GM12878 (cell line): ENCODE data around the gene IFT81. TPM values are rescaled to one million over a fixed set of nuclear protein-coding genes. Genes with fewer than 3 reads are reported as not detected.

Source experiments
- ATAC-seq: fragments of 200-7000 bp; cut with Tn5 transposase; 3 replicates; pipeline ENCODE4 v1.9.1; 2020; ENCODE audit warnings: mild to moderate bottlenecking, moderate library complexity
- BruUV-seq: library from RNA; stranded (reverse); fragments of 400-500 nt; replicated peaks from 2 replicates; lab custom pipeline; 2021; lab: Mats Ljungman, UMichigan
- CTCF ChIA-PET: fragments of 300-600 bp; sonication (Branson Sonifier 250); formaldehyde crosslinking; extraction: SDS; loops from one replicate; lab custom pipeline; 2021; ENCODE audit warnings: inconsistent platforms; lab: Yijun Ruan, JAX
- POLR2A ChIA-PET: fragments of 350-600 bp; formaldehyde crosslinking; extraction: SDS; loops from one replicate; lab custom pipeline; 2021; ENCODE audit warnings: inconsistent platforms; lab: Charles Lee
- RAD21 ChIA-PET: fragments of 300-600 bp; sonication (Branson Sonifier 250); formaldehyde crosslinking; loops from one replicate; lab custom pipeline; 2023; ENCODE audit warnings: antibody characterized with exemption; ENCODE audit not compliant: unreplicated experiment; lab: Charles Lee
- SMC1A ChIA-PET: fragments of 300-600 bp; sonication (Branson Sonifier 250); formaldehyde crosslinking; loops from one replicate; lab custom pipeline; 2023; ENCODE audit not compliant: unreplicated experiment, uncharacterized antibody; lab: Charles Lee
- DNase-seq: peaks from one replicate; pipeline ENCODE4 v3.0.0-alpha.2; 2011; ENCODE audit warnings: low read depth, low spot score
- FAIRE-seq: peaks from 3 replicates; lab custom pipeline; 2011; peaks lifted over from hg19 to GRCh38; lab: Jason Lieb, UNC
- H2AFZ ChIP-seq: 2 replicates; pipeline ENCODE4 v1.6.0; 2011; ENCODE audit warnings: low read depth, low read length, control low read depth; ENCODE audit not compliant: control insufficient read depth
- H3K27ac ChIP-seq: 2 replicates; pipeline ENCODE4 v1.5.1; 2011; ENCODE audit warnings: control low read depth; ENCODE audit not compliant: control insufficient read depth, insufficient read depth
- H3K27me3 ChIP-seq, 2 experiments: replicated peaks in 1 of 2; 2 replicates each; pipeline versions ENCODE4 v1.6.0 to v1.6.1; 2011; ENCODE audit warnings: low read length in 1 of 2; ENCODE audit not compliant: control insufficient read depth in 2 of 2, insufficient read depth in 2 of 2
- H3K36me3 ChIP-seq, 2 experiments: 2 replicates each; pipeline ENCODE4 v1.5.1; 2011; ENCODE audit warnings: low read length in 1 of 2; ENCODE audit not compliant: control insufficient read depth in 2 of 2, insufficient read depth in 2 of 2
- H3K4me1 ChIP-seq: 2 replicates; pipeline ENCODE4 v1.6.1; 2011; ENCODE audit warnings: mild to moderate bottlenecking, low read length, moderate library complexity, mixed read lengths; ENCODE audit not compliant: control insufficient read depth, insufficient read depth
- H3K4me2 ChIP-seq: 2 replicates; pipeline ENCODE4 v1.6.0; 2011; ENCODE audit warnings: control low read depth; ENCODE audit not compliant: control insufficient read depth, insufficient read depth
- H3K4me3 ChIP-seq: fragments of 200-600 bp; sonication (generic); 2 replicates; pipeline ENCODE4 v1.5.1; 2016
- H3K79me2 ChIP-seq: 2 replicates; pipeline ENCODE4 v1.6.0; 2011; ENCODE audit warnings: low read length; ENCODE audit not compliant: control insufficient read depth, insufficient read depth
- H3K9ac ChIP-seq: 2 replicates; pipeline ENCODE4 v1.8.0; 2011; ENCODE audit warnings: low read length, control low read depth, mixed read lengths; ENCODE audit not compliant: control insufficient read depth, insufficient read depth
- H3K9me3 ChIP-seq: replicated peaks from 3 replicates; pipeline ENCODE4 v1.5.1; 2011; ENCODE audit warnings: mild to moderate bottlenecking, low read length; ENCODE audit not compliant: control insufficient read depth, insufficient read depth
- H4K20me1 ChIP-seq: 2 replicates; pipeline ENCODE4 v1.6.0; 2011; ENCODE audit not compliant: control insufficient read depth, insufficient read depth
- BCL11A ChIP-seq: IDR thresholded peaks from 2 replicates; pipeline ENCODE4 v1.6.1; 2011; ENCODE audit warnings: low read depth, low read length
- ETV6 ChIP-seq, 2 experiments: fragments of 450-650 bp in 1 of 2; IDR thresholded peaks in 1 of 2; conservative IDR thresholded peaks in 1 of 2; 2 replicates each; pipeline ENCODE4 v1.6.1; 2014; ENCODE audit warnings: antibody characterized with exemption in 1 of 2, borderline replicate concordance in 1 of 2, low read depth in 1 of 2, mild to moderate bottlenecking in 1 of 2, moderate library complexity in 1 of 2
- GABPA ChIP-seq: IDR thresholded peaks from 2 replicates; pipeline ENCODE4 v1.6.1; 2014; ENCODE audit warnings: antibody characterized with exemption, low read depth, mild to moderate bottlenecking, inconsistent platforms
- KLF5 ChIP-seq: fragments of 450-650 bp; IDR thresholded peaks from 2 replicates; pipeline ENCODE4 v1.6.1; 2014; ENCODE audit warnings: mild to moderate bottlenecking; ENCODE audit not compliant: partially characterized antibody
- LARP7 ChIP-seq: fragments of 450-650 bp; IDR thresholded peaks from 2 replicates; pipeline ENCODE4 v1.6.1; 2017; ENCODE audit warnings: mild to moderate bottlenecking
- RBBP5 ChIP-seq: fragments of 200-600 bp; sonication (generic); conservative IDR thresholded peaks from 2 replicates; pipeline ENCODE4 v1.6.1; 2016
- TCF3 ChIP-seq: IDR thresholded peaks from 2 replicates; pipeline ENCODE4 v1.6.1; 2012; ENCODE audit warnings: low read depth, mild to moderate bottlenecking, low read length, borderline replicate concordance; ENCODE audit not compliant: insufficient read depth
- WGBS: methylation state at CpG from one replicate; pipeline ENCODE4 v1.1.6; 2016; ENCODE audit warnings: low lambda C conversion rate; ENCODE audit not compliant: insufficient replicate concordance, insufficient coverage; ENCODE audit errors: missing lambda C conversion rate; 5-methylcytosine and 5-hydroxymethylcytosine counted together
- in situ Hi-C: fragments of 300-500 bp; cut with MboI; formaldehyde crosslinking; loops from 9 replicates; pipeline ENCODE4 v1.14.3; 2018; ENCODE audit warnings: mixed read lengths
- intact Hi-C: fragments of 100-400 bp; cut with micrococcal nuclease; formaldehyde crosslinking; loops from one replicate; pipeline ENCODE4 v1.14.2; 2022; ENCODE audit not compliant: unreplicated experiment
- polyA plus RNA-seq, 11 experiments: library from polyadenylated mRNA; depleted of rRNA in 4 of 11; unstranded in 6 of 11; stranded (reverse) in 5 of 11; fragments of >200 nt; fragmentation: Nextera tagmentation in 4 of 11; fragmentation: Illumina TruSeq in 1 of 11; extraction: Ambion mirVana in 4 of 11; extraction: Trizol in 1 of 11; gene quantifications; 1 replicate in 1 of 11; 2 replicates in 10 of 11; pipeline versions ENCODE4 v1.2.1 to v1.2.3, GENCODE V29; 2011 to 2016; ENCODE audit warnings: inconsistent platforms in 2 of 11, missing spikeins in 2 of 11, low read depth in 1 of 11
- total RNA-seq, 4 experiments: library from RNA; depleted of rRNA in 3 of 4; stranded (reverse); fragments of >200 nt in 3 of 4; fragmentation: Illumina TruSeq in 1 of 4; extraction: Trizol in 1 of 4; gene quantifications; 2 replicates each; pipeline versions ENCODE4 v1.2.1 to v1.2.3, GENCODE V29; 2013 to 2021
- TF ChIP-seq, protein P1 (sequence below): fragments of 450-650 bp; IDR thresholded peaks from 2 replicates; pipeline ENCODE4 v1.6.1; 2017; ENCODE audit warnings: antibody characterized with exemption, mild to moderate bottlenecking, moderate library complexity
- TF ChIP-seq, protein P2 (sequence below): IDR thresholded peaks from 2 replicates; pipeline ENCODE4 v1.6.1; 2012; ENCODE audit warnings: low read depth, low read length, improper control_type of control experiment
- TF ChIP-seq, protein P3 (sequence below): IDR thresholded peaks from 2 replicates; pipeline ENCODE4 v1.6.1; 2012; ENCODE audit warnings: low read length, inconsistent platforms
- TF ChIP-seq, protein P4 (sequence below): fragments of 450-650 bp; formaldehyde crosslinking; IDR thresholded peaks from 2 replicates; pipeline ENCODE4 v1.4.0; 2020; ENCODE audit warnings: mild to moderate bottlenecking, moderate library complexity
- TF ChIP-seq, protein P5 (sequence below), 3 experiments: IDR thresholded peaks in 2 of 3; conservative IDR thresholded peaks in 1 of 3; 2 replicates each; pipeline ENCODE4 v1.5.1; 2011; ENCODE audit warnings: low read depth in 3 of 3, low read length in 3 of 3, mild to moderate bottlenecking in 3 of 3, control low read depth in 2 of 3, moderate library complexity in 2 of 3, inconsistent platforms in 1 of 3, mixed read lengths in 1 of 3; ENCODE audit not compliant: control insufficient read depth in 2 of 3, insufficient read depth in 1 of 3; ENCODE audit errors: extremely low read depth in 1 of 3

IFT81 gene
- total and polyA plus RNA-seq, 10 of the 15 experiments (the other 5 are each of a cell fraction or from before 2014, with no cell fraction given): 4.1 to 9.9 (median 5.6) TPM

DNA sequence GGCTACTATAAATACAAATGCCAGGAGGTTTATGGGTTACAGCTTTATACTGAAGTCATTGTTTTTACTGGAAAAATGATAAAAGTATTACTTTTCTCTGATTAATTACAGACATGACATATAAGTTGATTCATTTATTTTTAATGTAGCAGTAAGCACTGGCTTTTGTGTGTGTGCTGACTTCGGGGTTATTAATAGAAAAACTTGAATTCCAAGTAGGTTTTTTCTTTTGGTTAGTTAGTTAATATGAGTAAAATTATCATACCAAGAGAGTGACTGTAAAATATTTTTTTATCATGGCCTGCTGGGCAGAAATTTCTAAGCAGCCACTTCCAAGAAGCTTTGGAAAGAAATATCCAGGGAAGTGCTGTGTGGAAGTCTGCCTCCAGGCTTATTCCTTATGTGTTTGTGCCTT, 56.4 kb downstream of the IFT81 start:
- FAIRE-seq (no peak), DNase-seq (no peak), ATAC-seq (no peak)
- no peak overlapping the region for H3K4me3 ChIP-seq
- intact Hi-C loops (no loop called here), in situ Hi-C loops (no loop called here)
- BruUV-seq: no TSS peak
- no peaks in the 10 kb centered on the region for H3K79me2 ChIP-seq
- H4K20me1 ChIP-seq: no peaks in the 10 kb centered on the region
- H3K4me1 ChIP-seq: no peaks in the 10 kb centered on the region
- POLR2A ChIA-PET: no interaction called here
- no peak overlapping the region for H3K9ac ChIP-seq
- H3K27ac ChIP-seq: no peak overlapping the region
- CTCF ChIA-PET: no interaction called here
- no peaks in the 10 kb centered on the region for H3K9me3 ChIP-seq
- RAD21 ChIA-PET: no interaction called here
- no peaks in the 10 kb centered on the region for H3K27me3 ChIP-seq
- 65% methylated on average over 1 of the region's 1 CpG for WGBS
- H3K36me3 ChIP-seq: no peaks in the 10 kb centered on the region
- SMC1A ChIA-PET: no interaction called here
- H2AFZ ChIP-seq: no peak overlapping the region
- H3K4me2 ChIP-seq: no peak overlapping the region
- TF ChIP-seq RBBP5 (no peak), TCF3 (no peak), KLF5 (no peak), GABPA (no peak), LARP7 (no peak), ETV6 (conservative IDR thresholded peaks at IDR 0.05 in 1 of 2, IDR thresholded peaks at IDR 0.05 in 1 of 2; ENCODE audit: borderline replicate concordance in 1 of 2, low read depth in 1 of 2) (no peak), BCL11A (no peak)
- TF ChIP-seq, protein P1, sequence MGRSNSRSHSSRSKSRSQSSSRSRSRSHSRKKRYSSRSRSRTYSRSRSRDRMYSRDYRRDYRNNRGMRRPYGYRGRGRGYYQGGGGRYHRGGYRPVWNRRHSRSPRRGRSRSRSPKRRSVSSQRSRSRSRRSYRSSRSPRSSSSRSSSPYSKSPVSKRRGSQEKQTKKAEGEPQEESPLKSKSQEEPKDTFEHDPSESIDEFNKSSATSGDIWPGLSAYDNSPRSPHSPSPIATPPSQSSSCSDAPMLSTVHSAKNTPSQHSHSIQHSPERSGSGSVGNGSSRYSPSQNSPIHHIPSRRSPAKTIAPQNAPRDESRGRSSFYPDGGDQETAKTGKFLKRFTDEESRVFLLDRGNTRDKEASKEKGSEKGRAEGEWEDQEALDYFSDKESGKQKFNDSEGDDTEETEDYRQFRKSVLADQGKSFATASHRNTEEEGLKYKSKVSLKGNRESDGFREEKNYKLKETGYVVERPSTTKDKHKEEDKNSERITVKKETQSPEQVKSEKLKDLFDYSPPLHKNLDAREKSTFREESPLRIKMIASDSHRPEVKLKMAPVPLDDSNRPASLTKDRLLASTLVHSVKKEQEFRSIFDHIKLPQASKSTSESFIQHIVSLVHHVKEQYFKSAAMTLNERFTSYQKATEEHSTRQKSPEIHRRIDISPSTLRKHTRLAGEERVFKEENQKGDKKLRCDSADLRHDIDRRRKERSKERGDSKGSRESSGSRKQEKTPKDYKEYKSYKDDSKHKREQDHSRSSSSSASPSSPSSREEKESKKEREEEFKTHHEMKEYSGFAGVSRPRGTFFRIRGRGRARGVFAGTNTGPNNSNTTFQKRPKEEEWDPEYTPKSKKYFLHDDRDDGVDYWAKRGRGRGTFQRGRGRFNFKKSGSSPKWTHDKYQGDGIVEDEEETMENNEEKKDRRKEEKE: no peak
- TF ChIP-seq, protein P2, sequence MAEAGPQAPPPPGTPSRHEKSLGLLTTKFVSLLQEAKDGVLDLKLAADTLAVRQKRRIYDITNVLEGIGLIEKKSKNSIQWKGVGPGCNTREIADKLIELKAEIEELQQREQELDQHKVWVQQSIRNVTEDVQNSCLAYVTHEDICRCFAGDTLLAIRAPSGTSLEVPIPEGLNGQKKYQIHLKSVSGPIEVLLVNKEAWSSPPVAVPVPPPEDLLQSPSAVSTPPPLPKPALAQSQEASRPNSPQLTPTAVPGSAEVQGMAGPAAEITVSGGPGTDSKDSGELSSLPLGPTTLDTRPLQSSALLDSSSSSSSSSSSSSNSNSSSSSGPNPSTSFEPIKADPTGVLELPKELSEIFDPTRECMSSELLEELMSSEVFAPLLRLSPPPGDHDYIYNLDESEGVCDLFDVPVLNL: no peak
- TF ChIP-seq, protein P3, sequence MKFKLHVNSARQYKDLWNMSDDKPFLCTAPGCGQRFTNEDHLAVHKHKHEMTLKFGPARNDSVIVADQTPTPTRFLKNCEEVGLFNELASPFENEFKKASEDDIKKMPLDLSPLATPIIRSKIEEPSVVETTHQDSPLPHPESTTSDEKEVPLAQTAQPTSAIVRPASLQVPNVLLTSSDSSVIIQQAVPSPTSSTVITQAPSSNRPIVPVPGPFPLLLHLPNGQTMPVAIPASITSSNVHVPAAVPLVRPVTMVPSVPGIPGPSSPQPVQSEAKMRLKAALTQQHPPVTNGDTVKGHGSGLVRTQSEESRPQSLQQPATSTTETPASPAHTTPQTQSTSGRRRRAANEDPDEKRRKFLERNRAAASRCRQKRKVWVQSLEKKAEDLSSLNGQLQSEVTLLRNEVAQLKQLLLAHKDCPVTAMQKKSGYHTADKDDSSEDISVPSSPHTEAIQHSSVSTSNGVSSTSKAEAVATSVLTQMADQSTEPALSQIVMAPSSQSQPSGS: no peak
- TF ChIP-seq, protein P4, sequence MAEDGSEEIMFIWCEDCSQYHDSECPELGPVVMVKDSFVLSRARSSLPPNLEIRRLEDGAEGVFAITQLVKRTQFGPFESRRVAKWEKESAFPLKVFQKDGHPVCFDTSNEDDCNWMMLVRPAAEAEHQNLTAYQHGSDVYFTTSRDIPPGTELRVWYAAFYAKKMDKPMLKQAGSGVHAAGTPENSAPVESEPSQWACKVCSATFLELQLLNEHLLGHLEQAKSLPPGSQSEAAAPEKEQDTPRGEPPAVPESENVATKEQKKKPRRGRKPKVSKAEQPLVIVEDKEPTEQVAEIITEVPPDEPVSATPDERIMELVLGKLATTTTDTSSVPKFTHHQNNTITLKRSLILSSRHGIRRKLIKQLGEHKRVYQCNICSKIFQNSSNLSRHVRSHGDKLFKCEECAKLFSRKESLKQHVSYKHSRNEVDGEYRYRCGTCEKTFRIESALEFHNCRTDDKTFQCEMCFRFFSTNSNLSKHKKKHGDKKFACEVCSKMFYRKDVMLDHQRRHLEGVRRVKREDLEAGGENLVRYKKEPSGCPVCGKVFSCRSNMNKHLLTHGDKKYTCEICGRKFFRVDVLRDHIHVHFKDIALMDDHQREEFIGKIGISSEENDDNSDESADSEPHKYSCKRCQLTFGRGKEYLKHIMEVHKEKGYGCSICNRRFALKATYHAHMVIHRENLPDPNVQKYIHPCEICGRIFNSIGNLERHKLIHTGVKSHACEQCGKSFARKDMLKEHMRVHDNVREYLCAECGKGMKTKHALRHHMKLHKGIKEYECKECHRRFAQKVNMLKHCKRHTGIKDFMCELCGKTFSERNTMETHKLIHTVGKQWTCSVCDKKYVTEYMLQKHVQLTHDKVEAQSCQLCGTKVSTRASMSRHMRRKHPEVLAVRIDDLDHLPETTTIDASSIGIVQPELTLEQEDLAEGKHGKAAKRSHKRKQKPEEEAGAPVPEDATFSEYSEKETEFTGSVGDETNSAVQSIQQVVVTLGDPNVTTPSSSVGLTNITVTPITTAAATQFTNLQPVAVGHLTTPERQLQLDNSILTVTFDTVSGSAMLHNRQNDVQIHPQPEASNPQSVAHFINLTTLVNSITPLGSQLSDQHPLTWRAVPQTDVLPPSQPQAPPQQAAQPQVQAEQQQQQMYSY (CRISPR knock-in tag): no peak
- TF ChIP-seq, protein P5, sequence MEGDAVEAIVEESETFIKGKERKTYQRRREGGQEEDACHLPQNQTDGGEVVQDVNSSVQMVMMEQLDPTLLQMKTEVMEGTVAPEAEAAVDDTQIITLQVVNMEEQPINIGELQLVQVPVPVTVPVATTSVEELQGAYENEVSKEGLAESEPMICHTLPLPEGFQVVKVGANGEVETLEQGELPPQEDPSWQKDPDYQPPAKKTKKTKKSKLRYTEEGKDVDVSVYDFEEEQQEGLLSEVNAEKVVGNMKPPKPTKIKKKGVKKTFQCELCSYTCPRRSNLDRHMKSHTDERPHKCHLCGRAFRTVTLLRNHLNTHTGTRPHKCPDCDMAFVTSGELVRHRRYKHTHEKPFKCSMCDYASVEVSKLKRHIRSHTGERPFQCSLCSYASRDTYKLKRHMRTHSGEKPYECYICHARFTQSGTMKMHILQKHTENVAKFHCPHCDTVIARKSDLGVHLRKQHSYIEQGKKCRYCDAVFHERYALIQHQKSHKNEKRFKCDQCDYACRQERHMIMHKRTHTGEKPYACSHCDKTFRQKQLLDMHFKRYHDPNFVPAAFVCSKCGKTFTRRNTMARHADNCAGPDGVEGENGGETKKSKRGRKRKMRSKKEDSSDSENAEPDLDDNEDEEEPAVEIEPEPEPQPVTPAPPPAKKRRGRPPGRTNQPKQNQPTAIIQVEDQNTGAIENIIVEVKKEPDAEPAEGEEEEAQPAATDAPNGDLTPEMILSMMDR (IDR thresholded peaks at IDR 0.05 in 2 of 3, conservative IDR thresholded peaks at IDR 0.05 in 1 of 3; ENCODE audit: control insufficient read depth in 2 of 3, extremely low read depth in 1 of 3, insufficient read depth in 1 of 3, low read depth in 3 of 3, low read length in 3 of 3): no peak
